Activated CD4-positive, CD25-positive, alpha-beta regulatory T cell treated with anti-CD3 and anti-CD28 coated beads, Interleukin-2, amount 50 U/mL, for 72 hours (primary cell): ENCODE data around the gene PRTG.
"Not testable (repeated sequence)": the region's sequence is repeated elsewhere in the genome, so short reads cannot be mapped to it uniquely, and the experiment has no call there.

Experiments used
- DNase-seq: peaks from one replicate; pipeline ENCODE4 v3.0.0; 2021

PRTG gene

GRCh38 chr15:55619783-55620182 lies 123.2 kb downstream of the PRTG start:
- DNase-seq: no peak

- DNase-seq: no peak
These were observed 124.6 kb downstream of the PRTG start for GRCh38 chr15:55618387-55618786.

DNA sequence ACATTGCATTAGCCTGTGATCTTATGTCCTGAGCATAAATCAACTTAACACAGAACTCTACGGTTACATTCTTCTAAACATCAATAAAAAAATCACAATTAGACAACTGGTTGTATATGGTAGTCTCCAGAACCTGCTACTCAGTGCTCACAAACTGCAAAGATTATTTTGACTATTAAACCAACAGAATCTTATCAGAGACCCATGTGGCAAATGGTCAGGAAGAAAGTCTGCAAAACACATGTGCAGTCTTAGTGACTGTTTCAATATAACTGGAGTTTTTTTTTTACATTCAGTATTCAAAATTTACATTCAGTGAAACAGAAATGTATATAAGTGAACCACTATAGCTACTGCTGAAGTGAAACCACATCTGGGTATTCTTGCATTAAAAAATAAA lies 127.5 kb downstream of the PRTG start:
- DNase-seq: no peak

DNA sequence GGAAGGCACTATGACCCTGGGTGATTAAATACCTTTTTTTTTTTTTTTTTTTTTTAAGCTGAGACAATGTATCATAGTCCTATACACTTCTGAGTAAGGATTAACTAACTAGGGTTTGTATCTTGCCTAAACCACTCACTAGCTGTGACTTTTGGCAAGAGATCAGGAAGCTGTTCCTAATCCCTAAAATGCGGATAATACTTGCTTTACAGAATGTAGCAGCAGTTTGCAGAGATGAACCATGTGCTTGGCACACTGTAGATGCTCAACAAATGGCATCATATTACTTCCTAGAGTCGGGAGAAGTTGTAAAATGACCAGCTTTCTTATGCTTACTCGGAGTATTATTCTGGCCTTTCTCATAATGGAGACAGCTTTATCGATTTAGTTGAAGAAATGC lies 129.2 kb downstream of the PRTG start:
- no peak for DNase-seq

GRCh38 chr15:55606214-55606613 lies 136.7 kb downstream of the PRTG start:
- DNase-seq: no peak

- DNase-seq: no peak
These were observed 141.6 kb downstream of the PRTG start for GRCh38 chr15:55601374-55601773.

DNA sequence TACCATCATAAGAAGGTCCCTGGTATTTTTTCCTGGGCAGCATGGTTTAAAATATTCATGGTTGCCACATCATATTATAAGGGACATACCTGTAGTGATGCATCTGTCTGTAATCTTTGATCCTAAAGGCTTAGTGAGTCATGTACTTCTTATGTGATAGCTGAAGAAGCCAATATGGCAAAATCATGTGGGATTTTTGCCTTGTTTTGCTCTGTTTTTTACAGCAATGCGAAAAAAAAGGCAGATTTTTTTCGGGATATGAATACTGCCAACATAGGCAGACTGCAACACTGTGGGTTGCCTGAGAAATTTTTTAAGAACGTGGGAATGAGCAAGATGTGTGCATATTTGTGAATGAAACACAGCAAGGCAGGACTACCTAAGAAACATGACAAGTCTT lies 143.5 kb downstream of the PRTG start:
- DNase-seq: no peak

DNA sequence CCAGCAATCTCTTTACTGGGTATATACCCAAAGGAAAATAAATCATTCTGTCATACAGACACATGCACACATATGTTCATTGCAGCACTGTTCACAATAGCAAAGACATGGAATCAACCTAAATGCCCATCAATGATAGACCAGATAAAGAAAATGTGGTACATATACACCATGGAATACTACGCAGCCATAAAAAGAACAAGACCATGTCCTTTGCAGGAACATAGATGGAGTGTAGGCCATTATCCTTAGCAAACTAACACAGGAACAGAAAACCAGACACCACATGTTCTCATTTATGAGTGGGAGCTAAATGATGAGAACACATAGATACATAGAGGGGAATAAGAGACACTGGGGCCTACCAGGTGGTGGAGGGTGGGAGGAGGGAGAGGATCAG lies 149.9 kb downstream of the PRTG start:
- not testable (repeated sequence) for DNase-seq

GRCh38 chr15:55590788-55591187 lies 152.2 kb downstream of the PRTG start:
- DNase-seq: no peak

DNA sequence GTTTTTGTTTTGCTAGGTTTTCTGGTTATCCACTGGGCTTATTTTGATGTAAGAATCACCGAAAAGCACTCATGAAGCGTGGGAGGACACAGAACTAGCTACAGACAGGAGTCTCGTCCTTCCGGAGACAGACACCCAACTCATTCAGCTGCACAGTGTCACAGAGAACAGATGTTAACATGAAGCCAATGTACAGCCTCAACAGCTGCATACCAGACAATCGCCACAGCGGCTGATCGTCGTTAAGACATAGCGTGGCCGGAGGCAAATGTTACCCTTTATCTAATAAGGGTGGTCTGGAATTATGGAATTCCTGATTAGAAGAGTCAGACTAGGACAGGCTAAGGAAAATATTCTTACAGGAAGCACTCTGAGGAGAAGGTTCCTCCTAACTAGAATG lies 153.7 kb downstream of the PRTG start:
- no peak for DNase-seq

DNA sequence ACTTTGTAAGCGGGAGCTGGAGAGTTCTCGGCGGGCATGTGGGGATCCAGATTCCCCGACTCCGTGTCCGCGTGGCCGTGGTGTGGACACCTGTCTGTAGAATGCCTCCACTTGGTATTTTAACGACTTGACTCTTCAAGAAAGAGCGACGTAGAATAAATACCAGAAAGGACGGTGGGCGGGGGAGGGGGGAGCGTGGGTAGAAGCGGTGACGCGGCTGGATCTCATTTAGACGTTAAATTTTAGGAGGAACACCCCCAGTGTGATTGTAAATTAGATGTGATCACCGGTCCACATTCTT lies 154.2 kb downstream of the PRTG start:
- no peak for DNase-seq

GRCh38 chr15:55588070-55588814 lies 154.7 kb downstream of the PRTG start, which contains the start of gene PYGO1:
Gene PYGO1, minus strand, starts transcription at chr15:55588345. Its CDS starts 462 bp downstream, at chr15:55587883.
- DNase-seq: peak; percentile 33

- peak; percentile 32 for DNase-seq
These were observed 155.5 kb downstream of the PRTG start for GRCh38 chr15:55587321-55588069.

GRCh38 chr15:55586808-55587207 lies 156.1 kb downstream of the PRTG start:
- no peak for DNase-seq

DNA sequence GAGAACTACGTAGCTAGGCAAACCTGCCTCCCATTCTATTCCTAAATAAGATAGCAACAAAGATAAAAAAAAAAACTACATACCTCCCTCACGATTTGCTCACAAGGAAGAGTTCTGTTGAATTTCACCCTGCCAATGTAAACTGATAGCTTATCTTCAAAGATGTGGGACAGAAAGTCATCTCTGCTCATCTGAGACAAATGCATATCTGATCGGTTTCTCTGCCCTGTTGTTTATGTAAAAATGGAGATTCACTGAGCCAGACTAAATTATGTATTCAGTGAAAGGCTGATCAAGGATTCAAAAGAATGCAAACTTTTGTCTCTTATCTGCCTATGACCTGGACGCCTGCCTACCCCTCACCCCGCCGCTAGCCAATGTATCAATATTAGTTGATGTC lies 166.0 kb downstream of the PRTG start:
- DNase-seq: no peak

GRCh38 chr15:55574096-55574495 lies 168.9 kb downstream of the PRTG start:
- no peak for DNase-seq

- DNase-seq: no peak
These were observed 169.7 kb downstream of the PRTG start for GRCh38 chr15:55573224-55573623.

DNA sequence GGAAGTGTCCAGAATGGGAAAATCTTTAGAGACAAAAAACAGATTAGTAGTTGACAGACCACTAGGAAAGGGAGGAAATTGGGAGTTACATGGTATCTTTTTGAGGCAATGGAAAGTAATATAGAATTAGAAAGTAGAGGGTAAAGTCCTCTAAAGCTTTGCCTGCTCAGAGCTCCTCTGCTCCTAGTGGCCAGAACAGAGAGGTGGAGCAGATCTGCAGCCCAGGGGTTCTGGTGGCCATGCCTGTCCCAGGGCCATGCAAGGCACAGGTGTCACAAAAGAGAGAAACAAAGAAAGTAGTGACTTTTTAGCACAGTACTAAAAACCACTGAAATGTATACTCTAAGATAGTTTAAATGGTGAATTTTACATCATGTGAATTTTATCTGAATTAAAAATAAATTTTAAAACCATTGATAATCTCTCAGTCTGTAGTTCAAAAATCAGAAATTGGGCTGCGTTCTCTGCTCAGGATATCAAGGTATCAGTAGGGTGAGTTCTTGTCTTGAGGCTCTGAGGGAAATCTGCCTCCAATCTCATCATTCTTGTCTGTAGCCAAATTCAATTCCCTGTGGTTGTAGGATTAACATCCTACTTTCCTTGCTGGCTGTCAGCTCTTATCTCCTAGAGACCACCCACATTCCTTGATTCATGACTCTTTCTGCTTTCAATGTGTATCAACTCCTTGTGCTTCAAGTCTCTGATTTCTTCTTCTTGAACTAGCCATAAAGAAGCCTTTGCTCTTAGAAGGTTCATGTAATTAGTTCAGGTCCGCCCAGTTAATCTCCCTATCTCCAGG lies 178.4 kb downstream of the PRTG start:
- no peak for DNase-seq

- DNase-seq: no peak
These were observed 180.4 kb downstream of the PRTG start for GRCh38 chr15:55562601-55563000.
